Neural cell (in vitro differentiated cells): Measurements from ENCODE around the gene SPATA13. TPM values are rescaled to one million over a fixed set of nuclear protein-coding genes. Genes with fewer than 3 reads are reported as not detected.

Experiments
- H2AFZ ChIP-seq: fragments of 200-600, 300-800 bp; sonication (generic), shearing (Covaris generic); 2 replicates; pipeline ENCODE4 v1.6.0; 2014; ENCODE audit warnings: low read depth, mild to moderate bottlenecking, antibody characterized with exemption, low read length, moderate library complexity
- H3F3A ChIP-seq: fragments of 200-600 bp; shearing (Covaris generic); 2 replicates; pipeline ENCODE4 v1.6.1; 2016; ENCODE audit warnings: mild to moderate bottlenecking, moderate library complexity, mixed read lengths, antibody characterized with exemption, low read length; ENCODE audit not compliant: insufficient read depth, poor library complexity, severe bottlenecking
- H3K27ac ChIP-seq: fragments of 200-600, 300-800 bp; sonication (generic), shearing (Covaris generic); 2 replicates; pipeline ENCODE4 v1.5.1; 2014; ENCODE audit warnings: mild to moderate bottlenecking, low read length, moderate library complexity
- H3K27me3 ChIP-seq: fragments of 300-800, 200-600 bp; sonication (generic), shearing (Covaris generic); 2 replicates; pipeline ENCODE4 v1.6.0; 2014; ENCODE audit warnings: mild to moderate bottlenecking, low read depth, low read length, moderate library complexity; ENCODE audit not compliant: insufficient read depth
- H3K36me3 ChIP-seq: fragments of 300-800, 200-600 bp; sonication (generic), shearing (Covaris generic); 2 replicates; pipeline ENCODE4 v1.5.1; 2014; ENCODE audit warnings: mild to moderate bottlenecking, antibody characterized with exemption, low read length, moderate library complexity; ENCODE audit not compliant: insufficient read depth
- H3K4me2 ChIP-seq: fragments of 300-800, 200-600 bp; sonication (generic), shearing (Covaris generic); 2 replicates; pipeline ENCODE4 v1.6.0; 2014; ENCODE audit warnings: mild to moderate bottlenecking, low read length
- H3K4me3 ChIP-seq: fragments of 300-800, 200-600 bp; sonication (generic), shearing (Covaris generic); 2 replicates; pipeline ENCODE4 v1.5.1; 2014; ENCODE audit warnings: mild to moderate bottlenecking, low read length, moderate library complexity
- H3K79me2 ChIP-seq: fragments of 200-600 bp; shearing (Covaris generic); replicated peaks from 2 replicates; pipeline ENCODE4 v1.6.0; 2014; ENCODE audit warnings: mild to moderate bottlenecking, low read length, moderate library complexity; ENCODE audit not compliant: insufficient read depth
- H3K9ac ChIP-seq: fragments of 300-800, 200-600 bp; sonication (generic), shearing (Covaris generic); 2 replicates; pipeline ENCODE4 v1.6.1; 2016; ENCODE audit warnings: mild to moderate bottlenecking, low read length, mixed read lengths
- H3K9me2 ChIP-seq: fragments of 200-600 bp; shearing (Covaris generic); 2 replicates; pipeline ENCODE4 v1.6.1; 2016; ENCODE audit warnings: mild to moderate bottlenecking, low read length, mixed read lengths; ENCODE audit not compliant: insufficient read depth
- H3K9me3 ChIP-seq: fragments of 200-600, 300-800 bp; sonication (generic), shearing (Covaris generic); 2 replicates; pipeline ENCODE4 v1.6.1; 2016; ENCODE audit warnings: mild to moderate bottlenecking, mixed run types, low read length, moderate library complexity, mixed read lengths
- H4K20me1 ChIP-seq: fragments of 200-600 bp; shearing (Covaris generic); 2 replicates; pipeline ENCODE4 v1.6.1; 2016; ENCODE audit warnings: mild to moderate bottlenecking, mixed run types; ENCODE audit not compliant: insufficient read depth
- EP300 ChIP-seq: fragments of 450-650 bp; conservative IDR thresholded peaks from 2 replicates; pipeline ENCODE4 v1.6.1; 2014; ENCODE audit warnings: antibody characterized with exemption, mild to moderate bottlenecking, moderate library complexity; ENCODE audit not compliant: poor library complexity, severe bottlenecking
- EZH2 ChIP-seq: fragments of 200-600, 300-800 bp; shearing (Covaris generic), sonication (generic); IDR thresholded peaks from 2 replicates; pipeline ENCODE4 v1.6.1; 2014; ENCODE audit warnings: antibody characterized with exemption, low read length, borderline replicate concordance, mild to moderate bottlenecking; ENCODE audit not compliant: insufficient read depth, poor library complexity, severe bottlenecking
- MXI1 ChIP-seq: fragments of 450-650 bp; conservative IDR thresholded peaks from 2 replicates; pipeline ENCODE4 v1.6.1; 2014; ENCODE audit warnings: antibody characterized with exemption, mild to moderate bottlenecking; ENCODE audit not compliant: poor library complexity, severe bottlenecking
- POLR2AphosphoS5 ChIP-seq: IDR thresholded peaks from 2 replicates; pipeline ENCODE4 v1.6.1; 2012
- RAD21 ChIP-seq: fragments of 450-650 bp; conservative IDR thresholded peaks from 2 replicates; pipeline ENCODE4 v1.6.1; 2014; ENCODE audit warnings: antibody characterized with exemption, mild to moderate bottlenecking, moderate library complexity
- REST ChIP-seq: IDR thresholded peaks from 2 replicates; pipeline ENCODE4 v1.6.1; 2012; ENCODE audit warnings: borderline replicate concordance
- SMC3 ChIP-seq: fragments of 450-650 bp; conservative IDR thresholded peaks from 2 replicates; pipeline ENCODE4 v1.6.1; 2014; ENCODE audit warnings: antibody characterized with exemption, mild to moderate bottlenecking, moderate library complexity; ENCODE audit not compliant: poor library complexity
- TAF1 ChIP-seq: IDR thresholded peaks from 2 replicates; pipeline ENCODE4 v1.6.1; 2012; ENCODE audit warnings: low read depth
- polyA plus RNA-seq: library from polyadenylated mRNA; depleted of rRNA; stranded (reverse); fragments of >200 nt; gene quantifications from 2 replicates; pipeline ENCODE4 v1.2.3, GENCODE V29; 2014
- TF ChIP-seq, protein P1 (sequence below): fragments of 450-650 bp; IDR thresholded peaks from 2 replicates; pipeline ENCODE4 v1.5.1; 2014; ENCODE audit warnings: antibody characterized with exemption, mild to moderate bottlenecking, moderate library complexity; ENCODE audit not compliant: poor library complexity, severe bottlenecking

SPATA13 gene
- polyA plus RNA-seq, 1 donor from 2014 or later = 15.5 TPM

- Histone ChIP-seq H3K9me3 (no peaks in the 10 kb centered on the region), H2AFZ (no peak overlapping the region), H3K36me3 (no peaks in the 10 kb centered on the region), H3K9me2 (no peaks in the 10 kb centered on the region), H4K20me1 (no peaks in the 10 kb centered on the region), H3K4me2 (no peak overlapping the region), H3K4me3 (no peak overlapping the region), H3F3A (peaks cover 8% of the 10 kb centered on the region), H3K9ac (no peak overlapping the region), H3K79me2 (no peaks in the 10 kb centered on the region), H3K27ac (no peak overlapping the region), H3K27me3 (no peaks in the 10 kb centered on the region)
- no peak for TF ChIP-seq RAD21
- TF ChIP-seq EP300 = no peak
- TF ChIP-seq SMC3 = no peak
- TF ChIP-seq EZH2 = no peak
- no peak for TF ChIP-seq POLR2AphosphoS5
- no peak for TF ChIP-seq TAF1
- no peak for TF ChIP-seq REST
- TF ChIP-seq, protein P1, sequence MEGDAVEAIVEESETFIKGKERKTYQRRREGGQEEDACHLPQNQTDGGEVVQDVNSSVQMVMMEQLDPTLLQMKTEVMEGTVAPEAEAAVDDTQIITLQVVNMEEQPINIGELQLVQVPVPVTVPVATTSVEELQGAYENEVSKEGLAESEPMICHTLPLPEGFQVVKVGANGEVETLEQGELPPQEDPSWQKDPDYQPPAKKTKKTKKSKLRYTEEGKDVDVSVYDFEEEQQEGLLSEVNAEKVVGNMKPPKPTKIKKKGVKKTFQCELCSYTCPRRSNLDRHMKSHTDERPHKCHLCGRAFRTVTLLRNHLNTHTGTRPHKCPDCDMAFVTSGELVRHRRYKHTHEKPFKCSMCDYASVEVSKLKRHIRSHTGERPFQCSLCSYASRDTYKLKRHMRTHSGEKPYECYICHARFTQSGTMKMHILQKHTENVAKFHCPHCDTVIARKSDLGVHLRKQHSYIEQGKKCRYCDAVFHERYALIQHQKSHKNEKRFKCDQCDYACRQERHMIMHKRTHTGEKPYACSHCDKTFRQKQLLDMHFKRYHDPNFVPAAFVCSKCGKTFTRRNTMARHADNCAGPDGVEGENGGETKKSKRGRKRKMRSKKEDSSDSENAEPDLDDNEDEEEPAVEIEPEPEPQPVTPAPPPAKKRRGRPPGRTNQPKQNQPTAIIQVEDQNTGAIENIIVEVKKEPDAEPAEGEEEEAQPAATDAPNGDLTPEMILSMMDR = no peak
- no peak for TF ChIP-seq MXI1
Observed at GRCh38 chr13:24199016-24199415, 38.5 kb downstream of the SPATA13 start.

DNA sequence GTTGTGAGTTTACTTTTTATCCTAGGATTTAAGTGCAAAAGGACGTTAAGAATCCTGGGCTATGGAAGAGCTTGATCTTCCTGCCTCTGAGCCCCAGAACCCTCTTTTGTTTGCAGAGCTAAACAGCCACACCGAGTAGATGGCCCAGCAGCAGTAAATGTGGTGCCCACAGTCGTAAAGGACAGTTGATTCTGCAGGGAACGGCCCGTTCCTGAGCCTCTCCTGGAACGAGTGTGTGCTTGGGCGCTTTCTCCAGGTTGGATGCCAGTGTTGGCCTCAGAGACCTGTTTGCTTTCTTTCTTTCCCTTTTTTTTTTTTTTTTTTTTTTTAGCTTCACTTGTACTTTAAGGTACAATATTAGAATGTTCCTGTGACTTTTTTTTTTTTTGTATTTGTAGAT lies 41.7 kb downstream of the SPATA13 start:
- Histone ChIP-seq H3K9me3 (no peaks in the 10 kb centered on the region), H3K79me2 (no peaks in the 10 kb centered on the region), H3K9me2 (no peaks in the 10 kb centered on the region), H2AFZ (no peak overlapping the region), H4K20me1 (no peaks in the 10 kb centered on the region), H3K27me3 (no peaks in the 10 kb centered on the region), H3K36me3 (no peaks in the 10 kb centered on the region), H3K4me2 (no peak overlapping the region), H3K4me3 (no peak overlapping the region), H3K9ac (no peak overlapping the region), H3F3A (peaks cover 9% of the 10 kb centered on the region), H3K27ac (no peak overlapping the region)
- TF ChIP-seq POLR2AphosphoS5 = no peak
- TF ChIP-seq EZH2 = no peak
- TF ChIP-seq, protein P1 = no peak
- TF ChIP-seq TAF1 = no peak
- no peak for TF ChIP-seq EP300
- TF ChIP-seq REST = no peak
- TF ChIP-seq RAD21 = no peak
- no peak for TF ChIP-seq MXI1
- TF ChIP-seq SMC3 = no peak
